Right lobe of liver (tissue), 6 donors: ENCODE data around the gene NTM. TPM values are rescaled to one million over a fixed set of nuclear protein-coding genes. Genes with fewer than 3 reads are reported as not detected.

Experiments
- ATAC-seq, 4 donors: fragments of 200-7000 bp; cut with Tn5 transposase; one replicate each; pipeline ENCODE4 v1.9.1; 2020; ENCODE audit warnings: mild to moderate bottlenecking in 4 of 4, moderate library complexity in 4 of 4
- DNase-seq, 3 donors: peaks; one replicate each; pipeline ENCODE4 v3.0.0-alpha.2; 2020
- H3K27ac ChIP-seq, 3 donors: fragments of 200-600 bp; one replicate each; pipeline ENCODE4 v1.8.0; 2022
- H3K27me3 ChIP-seq, 2 donors: fragments of 200-600 bp; one replicate each; pipeline ENCODE4 v1.8.0; 2022
- H3K36me3 ChIP-seq, 4 donors: fragments of 200-600 bp; sonication (generic) in 1 of 4; one replicate each; pipeline versions ENCODE4 v1.5.1 to v1.8.0; 2017 to 2022; ENCODE audit warnings: control low read depth in 1 of 4
- H3K4me1 ChIP-seq, 4 donors: fragments of 200-600 bp; sonication (generic) in 1 of 4; one replicate each; pipeline versions ENCODE4 v1.5.1 to v1.8.0; 2017 to 2022; ENCODE audit warnings: control low read depth in 1 of 4
- H3K4me3 ChIP-seq, 3 donors: fragments of 200-600 bp; one replicate each; pipeline ENCODE4 v1.8.0; 2022
- H3K9me3 ChIP-seq, 4 donors: fragments of 200-600 bp; sonication (generic) in 1 of 4; one replicate each; pipeline versions ENCODE4 v1.5.1 to v1.8.0; 2017 to 2022; ENCODE audit warnings: control low read depth in 1 of 4
- POLR2A ChIP-seq: fragments of 450-650 bp; IDR thresholded peaks from one replicate; pipeline ENCODE4 v1.6.1; 2017; ENCODE audit warnings: antibody characterized with exemption, mild to moderate bottlenecking
- WGBS: methylation state at CpG from one replicate; pipeline ENCODE4 v1.1.6; 2018; ENCODE audit warnings: low coverage, low lambda C conversion rate; ENCODE audit not compliant: insufficient coverage; ENCODE audit errors: missing lambda C conversion rate; 5-methylcytosine and 5-hydroxymethylcytosine counted together
- intact Hi-C, 2 donors: fragments of 100-400 bp; cut with DNase I; formaldehyde crosslinking; loops; one replicate each; pipeline versions ENCODE4 v1.11.2 to v1.14.1; 2022
- total RNA-seq, 6 experiments: library from RNA; depleted of rRNA in 2 of 6; stranded (reverse); fragments of >200 nt in 2 of 6; fragmentation: NEBNext Ultra II Directional in 3 of 6; extraction: Animal tissue kit (Norgen Biotek cat#: 25700) in 3 of 6; gene quantifications; one replicate each; pipeline versions ENCODE4 v1.1.0 to v1.2.4, GENCODE V29; 2016 to 2023
- TF ChIP-seq, protein P1 (sequence below), 4 donors: fragments of 200-600 bp in 3 of 4; fragments of 450-650 bp in 1 of 4; IDR thresholded peaks; one replicate each; pipeline versions ENCODE4 v1.5.1 to v1.8.0; 2016 to 2022; ENCODE audit warnings: antibody characterized with exemption in 4 of 4, mild to moderate bottlenecking in 2 of 4
- donor health status: DM: no; HTN: yes; CAD: no.
- donor health status: DM: no; HTN: no; CAD: no.
- donor health status: DM: no; HTN: no; CAD: no.
- donor health status: DM: no; HTN: yes; CAD: no.
- donor health status: DM: no; HTN: yes; CAD: no.

Gene NTM
- total RNA-seq, 6 experiments from 2014 or later = 0.35 TPM; not detected in 5

DNA sequence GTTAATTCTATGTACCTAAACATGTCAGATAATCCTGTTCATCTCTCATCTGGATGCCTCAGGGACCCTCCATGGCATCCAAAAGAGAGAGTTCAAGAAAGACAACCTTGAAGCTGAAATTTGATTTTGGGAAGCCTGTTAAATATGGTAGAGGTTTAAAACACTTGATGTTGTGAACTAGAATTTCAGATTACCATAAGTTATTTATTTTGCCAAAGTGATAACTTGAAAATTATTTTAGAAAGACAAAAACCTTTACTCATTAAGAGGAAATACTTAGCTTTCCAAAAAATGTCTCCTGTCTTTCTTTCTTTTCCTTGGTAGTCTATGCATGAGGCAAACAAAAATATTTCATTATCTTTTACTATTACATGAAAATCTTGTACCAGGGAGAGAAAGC lies 714.0 kb downstream of the NTM start:
- Histone ChIP-seq H3K9me3 (peaks cover 0 to 9% (median 0%) of the 10 kb centered on the region in 4 donors), H3K4me3 (no peak overlapping the region), H3K27me3 (no peaks in the 10 kb centered on the region), H3K4me1 (no peaks in the 10 kb centered on the region), H3K36me3 (no peaks in the 10 kb centered on the region), H3K27ac (no peak overlapping the region)
- intact Hi-C loops = no loop called here
- ATAC-seq (no peak), DNase-seq (no peak)
- TF ChIP-seq, protein P1, sequence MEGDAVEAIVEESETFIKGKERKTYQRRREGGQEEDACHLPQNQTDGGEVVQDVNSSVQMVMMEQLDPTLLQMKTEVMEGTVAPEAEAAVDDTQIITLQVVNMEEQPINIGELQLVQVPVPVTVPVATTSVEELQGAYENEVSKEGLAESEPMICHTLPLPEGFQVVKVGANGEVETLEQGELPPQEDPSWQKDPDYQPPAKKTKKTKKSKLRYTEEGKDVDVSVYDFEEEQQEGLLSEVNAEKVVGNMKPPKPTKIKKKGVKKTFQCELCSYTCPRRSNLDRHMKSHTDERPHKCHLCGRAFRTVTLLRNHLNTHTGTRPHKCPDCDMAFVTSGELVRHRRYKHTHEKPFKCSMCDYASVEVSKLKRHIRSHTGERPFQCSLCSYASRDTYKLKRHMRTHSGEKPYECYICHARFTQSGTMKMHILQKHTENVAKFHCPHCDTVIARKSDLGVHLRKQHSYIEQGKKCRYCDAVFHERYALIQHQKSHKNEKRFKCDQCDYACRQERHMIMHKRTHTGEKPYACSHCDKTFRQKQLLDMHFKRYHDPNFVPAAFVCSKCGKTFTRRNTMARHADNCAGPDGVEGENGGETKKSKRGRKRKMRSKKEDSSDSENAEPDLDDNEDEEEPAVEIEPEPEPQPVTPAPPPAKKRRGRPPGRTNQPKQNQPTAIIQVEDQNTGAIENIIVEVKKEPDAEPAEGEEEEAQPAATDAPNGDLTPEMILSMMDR (IDR thresholded peaks at IDR 0.05) = no peak
- no peak for TF ChIP-seq POLR2A

DNA sequence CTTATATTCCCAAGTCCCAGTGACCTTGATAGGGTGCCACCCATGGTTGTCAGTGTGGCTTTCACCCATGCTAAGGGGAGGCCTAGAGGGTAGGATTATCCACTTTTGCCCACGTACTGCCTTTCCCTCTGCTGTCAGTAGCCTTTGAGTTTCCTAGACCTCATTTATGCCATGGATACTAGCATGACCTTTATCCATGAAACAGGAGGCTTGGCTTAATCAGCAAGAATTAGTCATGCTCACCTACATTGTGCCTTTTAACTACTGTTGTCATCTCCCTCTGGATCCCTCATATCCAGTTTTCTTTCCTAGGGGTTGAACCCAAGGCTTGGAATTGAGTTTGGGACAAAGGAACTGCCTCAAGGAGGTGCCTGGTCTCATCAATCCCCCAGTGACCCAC lies 716.7 kb downstream of the NTM start:
- Histone ChIP-seq H3K27ac (no peak overlapping the region), H3K4me3 (no peak overlapping the region), H3K4me1 (no peaks in the 10 kb centered on the region), H3K9me3 (peaks cover 0 to 9% (median 0%) of the 10 kb centered on the region in 4 donors), H3K27me3 (no peaks in the 10 kb centered on the region), H3K36me3 (no peaks in the 10 kb centered on the region)
- 60% methylated on average over 1 of the region's 1 CpG for WGBS
- no peak for ATAC-seq
- intact Hi-C loops = no loop called here
- TF ChIP-seq, protein P1 (IDR thresholded peaks at IDR 0.05) = no peak
- DNase-seq = no peak

DNA sequence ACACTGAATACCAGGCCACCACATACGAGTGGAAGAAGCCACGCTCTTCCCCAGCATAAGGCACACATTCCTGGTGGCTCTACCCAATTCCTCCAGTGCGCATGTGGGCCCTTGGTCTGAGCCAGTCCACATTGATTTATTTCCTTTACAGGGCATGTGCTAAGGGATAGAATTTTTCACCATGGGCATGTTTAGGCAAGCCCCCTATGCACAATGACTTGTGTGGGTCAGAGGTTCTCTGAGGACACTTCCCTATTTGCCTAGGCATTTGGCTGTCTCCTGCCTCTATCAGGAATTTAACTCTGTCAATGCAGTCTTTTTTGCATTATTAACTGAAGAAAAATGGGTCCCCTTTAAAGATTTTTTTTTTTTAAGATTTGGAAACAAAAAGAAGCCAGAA lies 718.1 kb downstream of the NTM start:
- Histone ChIP-seq H3K4me1 (no peaks in the 10 kb centered on the region), H3K4me3 (no peak overlapping the region), H3K27me3 (no peaks in the 10 kb centered on the region), H3K9me3 (peaks cover 0 to 9% (median 0%) of the 10 kb centered on the region in 4 donors), H3K36me3 (no peaks in the 10 kb centered on the region), H3K27ac (no peak overlapping the region)
- no peak for DNase-seq
- intact Hi-C loops = no loop called here
- WGBS = 51% methylated on average over 2 of the region's 3 CpGs
- TF ChIP-seq, protein P1 (IDR thresholded peaks at IDR 0.05) = no peak
- TF ChIP-seq POLR2A = no peak
- no peak for ATAC-seq

DNA sequence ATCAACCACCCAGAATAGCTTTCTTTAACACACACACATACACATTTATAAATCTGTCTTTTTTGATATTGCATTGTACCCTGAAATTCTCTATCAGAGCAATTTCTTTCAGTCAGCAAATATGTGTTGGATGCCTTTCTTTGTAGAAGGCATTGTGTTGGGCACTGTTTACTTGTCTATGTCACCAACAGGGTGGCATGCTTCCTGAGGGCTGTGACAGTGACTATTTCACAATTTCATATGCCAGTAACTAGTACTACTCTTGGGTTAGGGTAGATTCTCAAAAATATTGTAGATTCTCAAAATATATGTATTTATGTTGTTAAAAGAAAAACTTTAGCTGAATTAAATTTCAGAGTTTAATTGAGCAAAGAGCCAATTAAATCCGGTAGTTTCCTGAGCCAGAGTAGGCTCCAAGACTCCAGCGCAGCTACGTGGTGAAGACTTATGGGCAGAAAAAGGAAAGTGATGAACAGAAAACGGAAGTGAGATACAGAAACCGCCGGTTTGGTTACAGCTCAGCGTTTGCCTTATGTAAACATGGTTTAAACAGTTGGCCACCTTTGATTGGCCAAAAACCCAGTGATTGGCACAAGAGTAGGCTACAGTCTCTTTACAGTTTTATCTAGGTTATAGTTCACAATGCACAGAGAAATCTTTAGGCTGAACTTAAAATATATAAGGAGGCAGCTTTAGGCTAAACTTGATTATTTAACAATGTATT lies 723.3 kb downstream of the NTM start:
- Histone ChIP-seq H3K27me3 (no peaks in the 10 kb centered on the region), H3K4me3 (no peak overlapping the region), H3K36me3 (no peaks in the 10 kb centered on the region), H3K27ac (no peak overlapping the region), H3K4me1 (no peaks in the 10 kb centered on the region), H3K9me3 (no peaks in the 10 kb centered on the region)
- 52% methylated on average over 7 of the region's 7 CpGs for WGBS
- DNase-seq = no peak
- intact Hi-C loops = no loop called here
- ATAC-seq = peak in 1 of 4 donors; percentile 29
- TF ChIP-seq, protein P1 (IDR thresholded peaks at IDR 0.05) = no peak
- TF ChIP-seq POLR2A = no peak
